GM19240 (cell line): ENCODE measurements around the gene CD4.
"Not testable (repeated sequence)": the region's sequence is repeated elsewhere in the genome, so short reads cannot be mapped to it uniquely, and the experiment has no call there.

Source experiments
- DNase-seq: peaks from one replicate; pipeline ENCODE4 v3.0.0; 2011; ENCODE audit warnings: low spot score; ENCODE audit not compliant: insufficient read length

CD4 gene

DNA sequence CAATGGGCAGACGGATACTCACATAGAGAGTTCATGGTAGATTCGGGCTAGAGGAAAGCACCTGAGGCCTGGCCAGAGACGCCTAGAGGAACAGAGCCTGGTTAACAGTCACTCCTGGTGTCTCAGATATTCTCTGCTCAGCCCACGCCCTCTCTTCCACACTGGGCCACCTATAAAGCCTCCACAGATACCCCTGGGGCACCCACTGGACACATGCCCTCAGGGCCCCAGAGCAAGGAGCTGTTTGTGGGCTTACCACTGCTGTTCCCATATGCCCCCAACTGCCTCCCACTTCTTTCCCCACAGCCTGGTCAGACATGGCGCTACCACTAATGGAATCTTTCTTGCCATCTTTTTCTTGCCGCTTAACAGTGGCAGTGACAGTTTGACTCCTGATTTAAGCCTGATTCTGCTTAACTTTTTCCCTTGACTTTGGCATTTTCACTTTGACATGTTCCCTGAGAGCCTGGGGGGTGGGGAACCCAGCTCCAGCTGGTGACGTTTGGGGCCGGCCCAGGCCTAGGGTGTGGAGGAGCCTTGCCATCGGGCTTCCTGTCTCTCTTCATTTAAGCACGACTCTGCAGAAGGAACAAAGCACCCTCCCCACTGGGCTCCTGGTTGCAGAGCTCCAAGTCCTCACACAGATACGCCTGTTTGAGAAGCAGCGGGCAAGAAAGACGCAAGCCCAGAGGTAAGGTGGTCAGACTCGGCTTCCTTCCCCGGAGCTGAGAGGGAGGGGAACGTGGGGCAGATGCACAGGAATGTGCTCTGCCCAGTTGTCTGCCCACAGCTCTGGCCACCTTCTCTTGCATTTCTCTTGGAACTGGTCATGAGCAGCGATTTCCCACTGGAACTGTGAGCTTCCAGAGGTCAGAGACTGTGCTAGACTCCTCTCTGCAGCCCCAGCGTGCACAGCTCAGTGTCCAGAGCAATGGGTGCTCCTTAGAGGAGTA lies at the start of gene CD4:
TSS of gene CD4 (plus strand) at position 557 of the 953 bp plus-strand sequence. CDS start 10,611 bp downstream, outside the sequence.
- DNase-seq: no peak

GRCh38 chr12:6742080-6742479 lies 47.2 kb upstream of the CD4 start:
- not testable (repeated sequence) for DNase-seq

- no peak for DNase-seq
These were observed 46.5 kb upstream of the CD4 start for GRCh38 chr12:6742834-6743233.

DNA sequence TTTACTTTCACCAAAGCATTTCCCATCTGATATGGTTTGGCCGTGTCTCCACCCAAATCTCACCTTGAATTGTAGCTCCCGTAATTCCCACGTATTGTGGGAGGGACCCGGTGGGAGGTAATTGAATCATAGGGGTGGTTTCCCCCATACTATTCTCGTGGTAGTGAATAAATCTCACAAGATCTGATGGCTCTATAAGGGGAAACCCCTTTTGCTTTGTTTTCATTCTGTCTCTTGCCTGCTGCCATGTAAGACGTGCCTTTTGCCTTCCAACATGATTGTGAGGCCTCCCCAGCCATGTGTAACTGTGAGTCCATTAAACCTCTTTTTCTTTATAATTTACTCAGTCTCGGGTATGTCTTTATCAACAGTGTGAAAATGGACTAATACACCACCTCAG lies 46.0 kb upstream of the CD4 start:
- not testable (repeated sequence) for DNase-seq

GRCh38 chr12:6745741-6746525 lies 43.4 kb upstream of the CD4 start:
- no peak for DNase-seq

DNA sequence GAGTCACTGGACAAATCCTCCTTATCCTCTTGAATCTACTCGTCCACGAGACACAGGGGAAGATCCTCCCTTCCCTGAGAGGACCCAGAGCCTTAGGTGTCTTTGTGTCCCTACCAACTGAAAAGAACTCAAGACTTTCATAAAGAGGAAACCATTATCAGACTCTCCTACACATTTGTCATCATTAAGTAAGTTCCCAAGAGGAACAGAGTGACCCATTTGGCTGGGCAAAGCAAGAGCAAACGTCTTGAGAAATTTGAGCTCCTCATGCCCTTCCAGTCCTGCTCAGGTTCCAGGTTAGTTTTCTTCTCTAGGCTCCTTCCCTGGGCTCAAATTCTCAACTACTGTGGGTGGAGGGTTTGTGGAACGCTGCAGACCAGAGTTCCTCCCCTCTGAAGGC lies 42.1 kb upstream of the CD4 start:
- DNase-seq: no peak

- DNase-seq: no peak
These were observed 40.6 kb upstream of the CD4 start for GRCh38 chr12:6748761-6749160.

DNA sequence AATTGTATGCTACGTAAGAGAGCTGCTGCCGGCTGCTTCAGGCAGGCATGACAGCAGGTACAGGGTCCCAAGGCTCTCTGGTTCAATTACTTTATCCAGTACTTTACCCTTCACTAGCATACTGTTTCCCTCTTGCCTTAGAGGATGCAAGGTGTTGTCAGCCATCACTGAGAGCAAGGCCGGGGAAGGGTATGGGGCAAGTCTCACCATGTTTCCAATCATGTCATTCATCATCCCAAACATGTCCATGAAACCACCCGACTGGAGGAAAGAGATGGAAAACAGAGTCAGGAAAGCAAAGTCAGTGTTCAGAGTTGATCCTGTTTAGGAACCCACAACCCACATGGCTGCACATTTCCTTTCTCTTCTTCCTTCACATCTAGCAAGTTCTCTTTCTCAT lies 38.8 kb upstream of the CD4 start:
- no peak for DNase-seq

GRCh38 chr12:6751767-6752166 lies 37.6 kb upstream of the CD4 start:
- no peak for DNase-seq

DNA sequence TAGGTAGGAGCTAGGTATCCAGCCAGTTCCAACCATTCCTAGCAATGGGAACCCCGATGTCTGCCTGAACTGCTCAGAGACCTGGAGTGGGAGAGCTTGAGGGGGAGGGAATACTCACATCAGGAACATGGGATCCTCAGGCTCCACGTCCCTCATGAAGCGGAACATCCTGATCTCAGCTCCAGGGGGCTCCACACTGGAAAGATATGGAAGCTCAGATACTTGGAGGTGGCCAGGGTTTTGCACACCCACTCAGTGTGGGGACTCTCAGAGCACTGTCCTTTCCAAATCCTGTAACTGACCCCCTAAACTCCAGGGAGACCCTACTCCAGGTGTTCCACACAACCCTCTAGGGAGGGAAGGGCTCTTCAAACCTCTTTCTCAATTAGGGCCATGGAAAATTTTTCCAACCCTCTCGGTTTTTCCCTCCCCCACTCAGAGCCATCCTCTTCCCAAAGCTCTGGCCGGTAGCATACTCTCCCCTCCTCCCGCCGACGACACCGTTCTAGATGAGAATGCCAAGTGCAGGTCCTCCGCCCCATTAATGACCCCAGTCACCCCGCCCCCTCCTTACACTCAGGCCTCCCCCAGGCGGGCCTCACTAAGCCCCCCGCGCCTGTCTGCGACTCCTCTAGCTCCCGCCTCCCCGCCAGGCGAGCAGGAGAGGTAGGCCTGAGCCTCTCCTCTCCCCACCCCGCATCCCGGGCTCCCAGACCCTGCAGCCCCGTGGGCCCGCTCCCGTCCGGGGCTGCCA lies 37.0 kb upstream of the CD4 start:
- no peak for DNase-seq

GRCh38 chr12:6752921-6753771 lies 36.2 kb upstream of the CD4 start, which contains the start of gene MLF2:
Gene MLF2, minus strand, starts transcription at chr12:6753141. Its CDS starts 807 bp downstream, at chr12:6752334.
- peak; percentile 92 for DNase-seq

DNA sequence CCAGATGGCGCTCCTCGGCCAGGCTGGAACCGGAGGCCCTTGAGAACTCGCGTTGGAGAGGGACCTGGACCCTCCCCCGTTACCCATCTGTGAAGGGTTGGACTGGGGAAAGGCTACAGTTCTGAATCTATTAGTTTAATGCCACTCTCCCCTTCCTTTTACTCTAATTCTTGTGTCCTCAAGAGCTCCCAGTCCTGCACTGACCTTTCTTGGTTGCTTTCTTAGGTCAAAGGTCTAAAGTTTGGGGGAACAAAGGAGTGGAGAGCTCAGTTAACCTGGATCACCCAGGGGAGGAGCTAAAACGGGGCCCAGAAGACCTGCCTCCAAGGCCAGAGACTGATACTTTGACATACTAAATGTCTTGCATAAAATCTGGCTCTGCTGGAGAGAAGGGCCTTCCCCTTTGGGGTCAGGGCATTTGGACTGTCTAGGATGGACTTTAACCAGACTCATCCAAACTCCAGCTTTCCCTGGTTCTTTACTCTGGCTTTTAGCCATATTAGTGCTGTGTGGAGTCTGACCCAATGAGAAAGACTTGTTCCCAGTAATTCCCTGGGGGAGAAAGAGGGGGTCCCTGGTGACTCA lies 35.5 kb upstream of the CD4 start:
- no peak for DNase-seq

GRCh38 chr12:6754411-6754810 lies 34.9 kb upstream of the CD4 start:
- no peak for DNase-seq

GRCh38 chr12:6757028-6757690 lies 32.2 kb upstream of the CD4 start:
- DNase-seq: no peak

DNA sequence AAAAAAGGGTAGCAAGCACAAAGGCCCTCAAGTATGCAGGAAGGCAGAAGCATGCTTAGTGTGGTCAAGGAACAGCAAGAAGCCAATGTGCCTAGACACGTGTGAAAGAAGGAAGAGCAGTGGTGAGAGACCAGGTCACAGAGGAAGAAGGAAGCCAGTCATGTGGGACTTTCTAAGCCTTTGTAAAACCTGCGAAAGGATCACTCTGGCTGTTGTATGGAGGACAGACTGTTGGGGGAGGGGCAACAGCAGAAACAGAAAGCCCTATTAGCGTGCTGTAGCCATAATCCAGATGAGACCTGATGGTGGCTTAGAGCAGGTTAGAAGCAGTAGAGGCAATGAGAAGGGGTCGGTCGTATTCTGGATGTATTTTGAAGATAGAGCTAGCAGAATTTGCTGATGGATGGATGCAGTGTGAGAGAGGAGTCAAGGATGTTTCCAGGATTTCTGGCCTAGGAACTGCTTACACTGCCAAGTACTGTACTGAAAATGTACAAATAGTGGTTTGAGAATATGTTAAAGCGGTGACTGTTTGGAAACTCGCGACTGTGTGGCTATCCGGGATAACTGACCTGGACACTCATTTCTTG lies 30.7 kb upstream of the CD4 start:
- no peak for DNase-seq

DNA sequence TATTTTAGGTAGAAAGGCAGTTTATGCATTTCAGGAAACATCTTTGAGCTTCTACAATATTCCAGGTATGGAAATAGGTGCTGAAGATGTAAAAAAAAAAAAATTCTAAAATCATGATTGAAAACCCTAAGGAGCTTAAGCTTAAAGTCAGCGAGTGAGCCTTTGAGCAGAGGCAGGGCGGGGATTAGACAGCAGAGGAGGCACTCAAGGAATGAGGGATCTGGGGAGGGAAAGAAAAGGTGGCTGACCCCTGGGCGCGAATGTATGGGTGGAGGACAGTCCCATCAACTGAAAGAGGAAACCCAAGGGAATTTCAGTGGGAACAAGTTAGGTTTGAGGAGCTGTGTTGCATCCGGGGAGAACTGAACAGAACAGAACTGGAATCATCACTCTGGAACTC lies 29.6 kb upstream of the CD4 start:
- no peak for DNase-seq

- no peak for DNase-seq
These were observed 25.9 kb upstream of the CD4 start for GRCh38 chr12:6763380-6763779.

DNA sequence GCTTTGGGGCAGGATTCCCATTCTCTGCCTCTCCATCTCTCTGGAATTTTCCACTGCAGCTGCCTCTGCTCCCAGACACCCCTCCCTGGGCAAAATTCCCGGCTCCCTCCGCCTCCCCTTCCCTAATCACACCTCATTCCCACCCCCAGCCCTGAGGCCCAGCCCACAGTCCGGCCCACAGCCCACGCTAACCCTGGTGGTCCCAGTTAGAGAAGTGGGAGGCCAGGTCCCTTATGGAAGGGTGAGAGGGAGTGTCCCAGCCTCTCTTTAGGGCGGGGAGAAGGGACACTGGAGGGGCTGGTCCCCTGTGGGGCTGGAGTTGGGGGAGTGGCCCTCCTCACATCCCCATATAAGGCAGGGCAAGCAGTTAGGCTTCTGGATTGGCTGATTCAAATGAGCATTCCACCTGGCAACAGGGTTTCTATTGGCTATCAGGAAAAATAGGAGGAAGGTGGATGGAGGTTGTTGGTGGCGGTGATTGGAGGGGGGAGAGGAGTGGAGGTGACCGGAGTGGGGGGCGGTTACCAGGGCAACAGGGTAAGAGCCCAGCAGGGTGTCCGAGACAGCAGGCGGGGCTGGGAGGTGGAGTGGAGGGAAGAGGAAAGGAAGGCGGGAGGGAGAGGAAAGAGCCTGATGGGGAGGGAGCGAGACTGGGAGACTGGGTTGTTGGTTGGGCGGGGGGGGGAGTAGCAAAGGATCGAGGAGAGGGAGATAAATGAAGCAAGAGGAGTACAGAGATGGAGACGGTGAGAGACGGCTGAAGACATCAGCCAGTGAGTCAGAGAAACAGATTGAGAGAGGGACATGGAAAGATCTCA lies 25.1 kb upstream of the CD4 start:
- peak; percentile 97 for DNase-seq
